ENCODE results near the gene NDUFS2.

The NDUFS2 gene

GRCh38 chr1:161185732-161186311 lies 16.3 kb upstream of the NDUFS2 start:
- Histone ChIP-seq H3K36me3 (ENCODE audit: insufficient read depth, low read length) (peaks cover 3% of the 10 kb centered on the region; the same call in 1 of the 2 replicates), H3K9me3 (ENCODE audit: low read depth, low read length) (no peaks in the 10 kb centered on the region), H3K9ac (ENCODE audit: insufficient read length) (peak overlapping the region; percentile 46), H3K27ac (peak overlapping the region; percentile 88), H3K4me3 (peak overlapping the region; percentile 67)
- DNase-seq (ENCODE audit: low read depth, low spot score) = no peak
- no peak for TF ChIP-seq FOXP2 (optimal IDR thresholded peaks at IDR 0.05; ENCODE audit: control extremely low read depth, extremely low read length, insufficient read depth)
- no peak; the same call in 1 of the 2 replicates for TF ChIP-seq POLR2AphosphoS5 (IDR thresholded peaks at IDR 0.05; ENCODE audit: borderline replicate concordance, low read depth, low read length)
- TF ChIP-seq EZH2 (IDR thresholded peaks at IDR 0.05) = no peak

- H3K4me3 ChIP-seq = no peak overlapping the region
- no peaks in the 10 kb centered on the region for H3K9me3 ChIP-seq (ENCODE audit: low read depth, low read length)
- no peak for TF ChIP-seq POLR2AphosphoS5 (IDR thresholded peaks at IDR 0.05; ENCODE audit: borderline replicate concordance, low read depth, low read length)
- no peak for TF ChIP-seq EZH2 (IDR thresholded peaks at IDR 0.05)
- TF ChIP-seq FOXP2 (optimal IDR thresholded peaks at IDR 0.05; ENCODE audit: control extremely low read depth, extremely low read length, insufficient read depth) = no peak
- peaks cover 18% of the 10 kb centered on the region for H3K36me3 ChIP-seq (ENCODE audit: insufficient read depth, low read length)
- no peak overlapping the region for H3K27ac ChIP-seq
- DNase-seq (ENCODE audit: low read depth, low spot score) = no peak
- H3K9ac ChIP-seq (ENCODE audit: insufficient read length) = no peak overlapping the region
Observed at GRCh38 chr1:161187311-161187710, 14.9 kb upstream of the NDUFS2 start.

DNA sequence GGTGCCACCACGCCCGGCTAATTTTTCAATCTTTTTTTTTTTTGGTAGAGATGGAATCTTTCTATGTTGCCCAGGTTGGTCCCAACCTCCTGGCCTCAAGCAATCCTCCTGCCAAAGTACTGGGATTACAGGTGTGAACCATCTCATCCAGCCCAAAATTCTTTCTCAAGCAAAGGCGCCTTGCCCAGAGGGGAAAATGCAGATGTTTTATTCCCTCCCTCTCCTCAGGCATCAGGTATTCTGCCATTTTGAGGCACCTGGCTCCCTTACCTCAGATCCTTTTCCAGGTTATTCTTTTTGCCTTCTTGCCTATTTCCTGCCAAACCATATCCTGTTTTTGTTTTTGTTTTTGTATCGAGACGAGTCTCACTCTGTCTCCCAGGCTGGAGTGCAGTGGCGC lies 13.8 kb upstream of the NDUFS2 start:
- no peak overlapping the region for H3K4me3 ChIP-seq
- peaks cover 28% of the 10 kb centered on the region for H3K36me3 ChIP-seq (ENCODE audit: insufficient read depth, low read length)
- H3K27ac ChIP-seq = no peak overlapping the region
- DNase-seq (ENCODE audit: low read depth, low spot score) = no peak
- TF ChIP-seq EZH2 (IDR thresholded peaks at IDR 0.05) (no peak), FOXP2 (optimal IDR thresholded peaks at IDR 0.05; ENCODE audit: control extremely low read depth, extremely low read length, insufficient read depth) (no peak), POLR2AphosphoS5 (IDR thresholded peaks at IDR 0.05; ENCODE audit: borderline replicate concordance, low read depth, low read length) (no peak)
- H3K9ac ChIP-seq (ENCODE audit: insufficient read length) = no peak overlapping the region
- H3K9me3 ChIP-seq (ENCODE audit: low read depth, low read length) = no peaks in the 10 kb centered on the region

DNA sequence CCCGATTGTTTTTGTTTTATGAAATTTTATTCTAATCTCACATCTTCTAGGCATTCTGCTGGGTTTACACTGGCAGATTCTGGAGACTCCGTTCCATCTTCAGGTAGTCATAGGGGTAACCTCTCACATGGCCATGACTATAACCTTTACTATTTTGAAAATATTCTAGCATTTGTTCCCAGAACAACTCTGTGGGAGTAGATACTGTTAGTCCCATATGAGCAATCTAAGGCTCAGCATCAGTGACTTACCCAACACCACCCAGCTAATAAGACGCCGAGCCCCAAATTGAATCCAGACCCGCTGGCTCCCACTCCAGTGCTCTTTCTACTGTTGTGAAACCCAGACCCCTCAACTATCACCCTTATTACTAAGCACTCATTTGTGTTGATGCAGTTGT lies 13.1 kb upstream of the NDUFS2 start:
- DNase-seq (ENCODE audit: low read depth, low spot score) = no peak
- H3K9ac ChIP-seq (ENCODE audit: insufficient read length) = no peak overlapping the region
- TF ChIP-seq POLR2AphosphoS5 (IDR thresholded peaks at IDR 0.05; ENCODE audit: borderline replicate concordance, low read depth, low read length) (no peak), EZH2 (IDR thresholded peaks at IDR 0.05) (no peak), FOXP2 (optimal IDR thresholded peaks at IDR 0.05; ENCODE audit: control extremely low read depth, extremely low read length, insufficient read depth) (no peak)
- H3K36me3 ChIP-seq (ENCODE audit: insufficient read depth, low read length) = peaks cover 35% of the 10 kb centered on the region
- H3K9me3 ChIP-seq (ENCODE audit: low read depth, low read length) = no peaks in the 10 kb centered on the region
- no peak overlapping the region for H3K27ac ChIP-seq
- H3K4me3 ChIP-seq = no peak overlapping the region

DNA sequence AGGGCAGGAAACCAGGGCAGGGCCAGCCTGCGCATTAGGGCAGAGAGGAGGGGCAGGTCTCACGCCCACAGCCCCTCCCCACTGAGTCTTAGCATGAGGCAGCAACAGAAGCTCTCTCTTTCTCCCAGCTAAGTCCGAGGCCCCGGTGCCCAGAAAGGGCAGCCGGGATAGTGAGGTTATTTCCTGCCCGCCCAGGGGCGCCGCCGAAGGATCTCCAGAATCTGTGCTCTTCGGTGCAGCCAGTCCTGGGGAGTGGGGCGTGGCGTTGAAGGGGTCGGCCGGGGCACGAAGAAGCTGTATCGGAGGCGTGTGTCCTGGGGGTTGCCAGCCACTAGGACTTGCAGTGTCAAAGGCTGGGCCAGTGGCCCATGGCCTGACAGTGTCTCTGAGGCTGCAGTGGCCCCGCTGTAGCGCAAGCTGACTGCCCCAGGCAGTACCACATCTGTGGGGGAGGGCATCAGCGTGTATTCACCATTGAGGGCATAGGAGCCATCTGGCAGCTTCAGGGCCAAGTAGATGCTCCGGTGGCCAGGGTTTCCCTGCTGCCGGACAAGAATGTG lies 11.1 kb upstream of the NDUFS2 start:
- H3K9me3 ChIP-seq (ENCODE audit: low read depth, low read length) = no peaks in the 10 kb centered on the region
- H3K27ac ChIP-seq = no peak overlapping the region
- TF ChIP-seq EZH2 (IDR thresholded peaks at IDR 0.05) = no peak
- TF ChIP-seq FOXP2 (optimal IDR thresholded peaks at IDR 0.05; ENCODE audit: control extremely low read depth, extremely low read length, insufficient read depth) = no peak
- TF ChIP-seq POLR2AphosphoS5 (IDR thresholded peaks at IDR 0.05; ENCODE audit: borderline replicate concordance, low read depth, low read length) = no peak
- H3K36me3 ChIP-seq (ENCODE audit: insufficient read depth, low read length) = peaks cover 54% of the 10 kb centered on the region
- no peak overlapping the region for H3K9ac ChIP-seq (ENCODE audit: insufficient read length)
- no peak for DNase-seq (ENCODE audit: low read depth, low spot score)
- no peak overlapping the region for H3K4me3 ChIP-seq

- Histone ChIP-seq H3K27ac (no peak overlapping the region), H3K9ac (ENCODE audit: insufficient read length) (no peak overlapping the region), H3K36me3 (ENCODE audit: insufficient read depth, low read length) (peaks cover 60% of the 10 kb centered on the region), H3K9me3 (ENCODE audit: low read depth, low read length) (no peaks in the 10 kb centered on the region), H3K4me3 (no peak overlapping the region)
- no peak for DNase-seq (ENCODE audit: low read depth, low spot score)
- TF ChIP-seq POLR2AphosphoS5 (IDR thresholded peaks at IDR 0.05; ENCODE audit: borderline replicate concordance, low read depth, low read length) = no peak
Observed at GRCh38 chr1:161191971-161192370, 10.2 kb upstream of the NDUFS2 start.

DNA sequence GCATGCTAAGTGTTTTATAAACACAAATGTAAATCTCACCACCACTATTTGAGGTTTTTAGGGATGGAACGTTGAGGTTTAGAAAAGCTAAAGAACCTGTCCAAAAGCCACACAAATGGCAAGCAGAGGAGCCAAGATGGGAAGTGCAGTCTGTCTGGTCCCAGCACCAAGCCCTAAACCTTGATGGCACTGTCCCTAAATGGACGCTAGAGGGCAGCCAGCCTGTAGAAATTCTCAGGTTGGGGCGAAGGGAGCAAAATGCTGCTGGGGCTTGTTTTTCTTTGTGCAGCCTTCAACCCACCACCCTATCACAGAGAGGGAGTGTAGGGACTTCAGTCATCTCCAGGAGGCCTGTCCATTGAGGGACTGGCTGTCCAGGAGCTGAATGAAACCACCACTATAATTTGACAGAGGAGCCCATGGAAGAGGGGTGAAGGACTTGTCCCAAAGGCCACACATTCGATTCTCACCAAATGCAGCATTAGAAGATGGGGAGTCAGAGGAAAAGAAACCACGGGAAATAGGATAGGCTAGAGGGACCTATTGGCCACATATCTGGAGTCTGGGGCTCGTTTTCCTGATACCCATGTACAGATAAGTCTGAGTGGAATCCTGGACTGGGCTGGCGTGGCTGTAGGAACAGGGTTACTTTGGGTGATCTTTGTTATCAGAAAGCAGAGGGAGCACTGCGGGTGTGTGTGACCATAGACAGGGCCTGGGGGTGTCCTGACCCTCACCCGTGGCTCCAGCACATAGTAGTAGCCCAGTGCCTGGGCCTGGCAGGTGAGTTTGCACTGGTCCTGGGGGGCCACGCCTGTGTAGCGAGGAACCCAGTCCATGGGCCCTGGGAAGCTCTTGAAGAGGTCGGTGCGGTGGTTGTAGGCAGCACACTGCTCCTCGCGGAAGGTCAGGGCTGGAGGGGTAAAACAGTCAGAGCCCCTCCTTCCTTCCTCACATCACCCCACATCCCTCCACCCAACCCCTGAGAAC lies 9.4 kb upstream of the NDUFS2 start:
- Histone ChIP-seq H3K36me3 (ENCODE audit: insufficient read depth, low read length) (peaks cover 60% of the 10 kb centered on the region), H3K4me3 (no peak overlapping the region), H3K27ac (no peak overlapping the region), H3K9ac (ENCODE audit: insufficient read length) (no peak overlapping the region), H3K9me3 (ENCODE audit: low read depth, low read length) (no peaks in the 10 kb centered on the region)
- TF ChIP-seq POLR2AphosphoS5 (IDR thresholded peaks at IDR 0.05; ENCODE audit: borderline replicate concordance, low read depth, low read length) (no peak), FOXP2 (optimal IDR thresholded peaks at IDR 0.05; ENCODE audit: control extremely low read depth, extremely low read length, insufficient read depth) (no peak), EZH2 (IDR thresholded peaks at IDR 0.05) (no peak)
- no peak for DNase-seq (ENCODE audit: low read depth, low spot score)

- Histone ChIP-seq H3K4me3 (no peak overlapping the region), H3K36me3 (ENCODE audit: insufficient read depth, low read length) (peaks cover 60% of the 10 kb centered on the region), H3K9ac (ENCODE audit: insufficient read length) (no peak overlapping the region), H3K9me3 (ENCODE audit: low read depth, low read length) (no peaks in the 10 kb centered on the region), H3K27ac (no peak overlapping the region)
- TF ChIP-seq EZH2 (IDR thresholded peaks at IDR 0.05) = no peak
- TF ChIP-seq FOXP2 (optimal IDR thresholded peaks at IDR 0.05; ENCODE audit: control extremely low read depth, extremely low read length, insufficient read depth) = no peak
- no peak for TF ChIP-seq POLR2AphosphoS5 (IDR thresholded peaks at IDR 0.05; ENCODE audit: borderline replicate concordance, low read depth, low read length)
- no peak for DNase-seq (ENCODE audit: low read depth, low spot score)
Observed at GRCh38 chr1:161193561-161194235, 8.5 kb upstream of the NDUFS2 start.

Data from SK-N-MC (cell line).